ENCODE results near the gene AFTPH. TPM values are rescaled to one million over a fixed set of nuclear protein-coding genes. Genes with fewer than 3 reads are reported as not detected.

Gene AFTPH
- total and polyA plus RNA-seq, 8 donors, result 16.1 to 35.4 (median 19.6) TPM

DNA sequence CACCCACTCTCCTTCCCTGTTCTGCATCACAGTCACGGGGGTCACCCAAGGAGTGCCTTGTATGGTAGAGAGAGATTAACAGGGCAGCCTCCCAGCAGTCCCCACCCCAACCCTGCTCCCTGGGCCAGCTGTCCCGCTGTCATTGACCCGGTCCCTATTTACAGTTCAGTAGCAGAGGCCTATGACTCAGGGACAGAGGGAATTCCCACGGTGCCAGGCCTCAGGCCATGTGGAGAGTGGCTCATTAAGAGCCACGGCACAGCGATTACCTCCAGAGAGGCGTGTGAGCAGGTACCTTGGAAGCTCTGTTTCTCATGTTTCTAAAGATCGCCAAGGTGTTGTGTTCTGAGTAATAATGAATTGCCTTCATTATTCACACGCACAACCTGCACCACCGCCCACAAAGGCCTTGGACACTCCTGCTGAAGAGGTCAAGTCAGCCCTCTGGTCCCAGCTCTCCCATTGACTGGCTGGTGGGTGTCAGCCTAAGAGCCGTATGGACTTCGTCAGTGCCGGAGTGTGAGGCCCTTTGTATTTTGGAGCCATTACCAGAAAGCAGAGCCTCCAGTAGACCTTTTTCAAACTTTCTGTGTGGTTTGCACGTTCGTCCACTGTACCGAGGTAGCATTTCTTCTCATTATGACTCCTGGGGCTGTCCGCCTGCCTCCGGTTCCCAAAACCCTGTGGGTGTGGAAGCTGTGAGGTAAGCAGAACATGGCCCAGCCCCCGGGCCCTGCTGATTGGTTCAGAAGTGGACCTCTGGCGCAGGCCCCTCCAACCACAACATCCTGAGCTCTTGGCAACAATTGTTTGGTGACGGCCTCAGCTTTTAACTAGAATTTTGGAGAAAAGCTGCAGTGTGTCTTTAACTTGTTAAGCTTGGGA is 82.6 kb downstream of the AFTPH start:
- intact Hi-C loops (cut with DNase I), result no loop called here
- Histone ChIP-seq H3K9me3 (no peaks in the 10 kb centered on the region), H3K36me3 (no peaks in the 10 kb centered on the region), H3K27me3 (no peaks in the 10 kb centered on the region), H3K4me1 (peaks cover 0 to 15% (median 7%) of the 10 kb centered on the region in 3 donors), H3K27ac (peak overlapping the region in 2 of 4 donors; percentile 55 to 64), H3K4me3 (no peak overlapping the region)
- ATAC-seq (peak; percentile 72 to 79 (median 76)), FAIRE-seq (no peak), DNase-seq (peak; percentile 65 to 81 (median 72))
- TF ChIP-seq, protein P1, sequence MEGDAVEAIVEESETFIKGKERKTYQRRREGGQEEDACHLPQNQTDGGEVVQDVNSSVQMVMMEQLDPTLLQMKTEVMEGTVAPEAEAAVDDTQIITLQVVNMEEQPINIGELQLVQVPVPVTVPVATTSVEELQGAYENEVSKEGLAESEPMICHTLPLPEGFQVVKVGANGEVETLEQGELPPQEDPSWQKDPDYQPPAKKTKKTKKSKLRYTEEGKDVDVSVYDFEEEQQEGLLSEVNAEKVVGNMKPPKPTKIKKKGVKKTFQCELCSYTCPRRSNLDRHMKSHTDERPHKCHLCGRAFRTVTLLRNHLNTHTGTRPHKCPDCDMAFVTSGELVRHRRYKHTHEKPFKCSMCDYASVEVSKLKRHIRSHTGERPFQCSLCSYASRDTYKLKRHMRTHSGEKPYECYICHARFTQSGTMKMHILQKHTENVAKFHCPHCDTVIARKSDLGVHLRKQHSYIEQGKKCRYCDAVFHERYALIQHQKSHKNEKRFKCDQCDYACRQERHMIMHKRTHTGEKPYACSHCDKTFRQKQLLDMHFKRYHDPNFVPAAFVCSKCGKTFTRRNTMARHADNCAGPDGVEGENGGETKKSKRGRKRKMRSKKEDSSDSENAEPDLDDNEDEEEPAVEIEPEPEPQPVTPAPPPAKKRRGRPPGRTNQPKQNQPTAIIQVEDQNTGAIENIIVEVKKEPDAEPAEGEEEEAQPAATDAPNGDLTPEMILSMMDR (IDR thresholded peaks at IDR 0.05), result no peak
- WGBS, 2 donors, result 71 to 75% methylated on average over 21 of the region's 21 CpGs

DNA sequence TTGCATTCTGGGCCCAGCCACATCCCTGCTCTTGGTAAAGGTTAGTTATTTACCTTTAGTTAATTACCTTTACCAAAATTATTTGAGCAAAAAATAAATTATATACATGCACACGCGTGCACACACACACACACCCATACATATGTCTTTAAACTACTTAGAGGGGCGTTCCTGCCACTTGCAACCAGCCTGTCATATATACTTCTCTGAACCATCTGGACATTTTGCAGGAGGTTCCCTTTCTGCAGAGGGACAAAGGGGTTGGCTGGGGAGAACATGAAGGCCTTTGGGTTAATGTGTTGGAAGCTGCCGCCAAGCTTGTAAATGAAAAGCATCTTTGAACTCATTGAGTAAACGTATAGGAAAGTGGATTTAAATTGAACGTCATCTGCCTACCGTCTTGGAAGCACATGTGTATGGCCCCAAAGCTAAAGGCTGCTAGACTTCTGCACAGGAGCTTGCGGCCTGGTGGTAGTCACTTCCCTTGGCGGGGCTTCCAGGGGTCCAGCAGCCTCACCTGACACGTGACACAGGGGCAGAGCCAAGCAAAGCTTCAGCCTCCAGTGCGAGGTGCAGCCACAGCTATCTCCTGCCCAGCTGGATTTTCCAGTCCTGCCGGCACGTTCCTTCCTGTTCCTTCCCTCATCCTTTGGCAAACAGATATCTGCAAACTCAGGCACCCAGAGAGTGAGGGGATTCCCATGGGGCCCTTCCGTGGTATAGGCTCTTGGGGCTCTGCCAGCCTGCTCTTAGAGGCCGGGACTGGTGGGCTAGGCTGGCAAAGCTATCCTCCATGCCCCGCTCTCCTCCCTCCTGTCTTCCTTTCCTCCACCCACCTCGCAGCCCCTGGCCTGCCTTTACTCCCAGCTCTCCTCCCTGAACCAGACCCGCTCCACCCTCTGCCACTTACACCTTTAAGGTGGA is 83.5 kb downstream of the AFTPH start:
- FAIRE-seq, result no peak
- Histone ChIP-seq H3K27ac (peak overlapping the region in 1 of 4 donors; percentile 64), H3K36me3 (no peaks in the 10 kb centered on the region), H3K4me1 (peaks cover 0 to 15% (median 7%) of the 10 kb centered on the region in 3 donors), H3K27me3 (no peaks in the 10 kb centered on the region), H3K4me3 (no peak overlapping the region), H3K9me3 (no peaks in the 10 kb centered on the region)
- 66% methylated on average over 18 of the region's 18 CpGs for WGBS, 2 donors
- TF ChIP-seq, protein P1 (IDR thresholded peaks at IDR 0.05), result no peak
- ATAC-seq, result peak in 2 of 4 donors; percentile 26 to 27
- intact Hi-C loops (cut with DNase I), result no loop called here
- peak in 4 of 6 donors; percentile 37 to 60 (median 47) for DNase-seq

GRCh38 chr2:64608867-64609226 is 84.7 kb downstream of the AFTPH start:
- DNase-seq, result no peak
- FAIRE-seq, result no peak
- Histone ChIP-seq H3K4me1 (peaks cover 0 to 15% (median 7%) of the 10 kb centered on the region in 3 donors), H3K27ac (peak overlapping the region in 1 of 4 donors; percentile 48), H3K27me3 (no peaks in the 10 kb centered on the region), H3K36me3 (no peaks in the 10 kb centered on the region), H3K9me3 (no peaks in the 10 kb centered on the region), H3K4me3 (peak overlapping the region; percentile 20 to 56 (median 48))
- peak; percentile 1 to 6 (median 6) for ATAC-seq
- TF ChIP-seq, protein P1 (IDR thresholded peaks at IDR 0.05), result no peak
- intact Hi-C loops (cut with DNase I), result no loop called here
- WGBS, 2 donors, result 27 to 40% methylated on average over 11 to 20 of the region's 20 CpGs

DNA sequence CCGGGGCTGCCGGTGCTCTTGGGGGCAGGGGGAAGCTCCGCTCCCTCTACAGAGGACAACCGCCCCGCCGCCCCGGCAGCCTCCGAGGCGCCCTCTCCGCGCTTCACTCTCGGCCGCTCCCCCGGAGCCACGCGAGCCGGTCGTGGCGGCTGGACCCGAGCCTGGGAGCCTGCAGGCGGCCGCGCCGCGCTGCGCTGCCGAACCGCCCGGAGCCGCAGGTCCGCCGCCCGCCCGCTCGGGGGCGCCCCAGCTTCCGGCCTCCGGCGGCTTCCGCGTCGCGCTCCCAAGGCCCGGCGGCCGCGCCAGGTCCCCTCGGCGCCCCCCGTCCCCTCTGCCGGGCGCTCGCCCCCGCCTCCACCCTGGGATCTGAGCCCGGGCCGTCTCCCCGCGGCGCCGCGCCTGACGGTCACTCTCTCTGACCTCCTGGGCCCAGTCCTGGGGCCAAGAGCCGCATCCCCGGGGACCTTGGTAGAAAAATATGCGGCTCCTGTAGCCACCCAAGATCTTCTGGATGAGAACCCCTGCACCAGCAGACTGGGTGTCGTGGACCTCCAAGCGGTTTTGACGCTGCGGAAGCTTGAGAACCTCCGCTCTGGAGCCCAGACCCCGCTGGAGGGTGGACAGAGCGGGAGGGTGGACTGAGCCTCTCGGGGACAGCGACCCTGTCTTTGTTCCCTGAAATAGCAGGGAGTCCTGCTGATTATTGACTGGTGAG is 85.3 kb downstream of the AFTPH start:
- DNase-seq (peak; percentile 58 to 91 (median 76)), ATAC-seq (peak; percentile 73 to 91 (median 82)), FAIRE-seq (no peak)
- H3K36me3 ChIP-seq, result no peaks in the 10 kb centered on the region
- TF ChIP-seq, protein P1 (IDR thresholded peaks at IDR 0.05), result peak in 1 of 4 donors; percentile 16
- H3K9me3 ChIP-seq, result no peaks in the 10 kb centered on the region
- intact Hi-C loops (cut with DNase I), result no loop called here
- peak overlapping the region in 2 of 4 donors; percentile 41 to 77 for H3K27ac ChIP-seq
- peaks cover 0 to 15% (median 7%) of the 10 kb centered on the region in 3 donors for H3K4me1 ChIP-seq
- WGBS, 2 donors, result 4 to 8% methylated on average over 40 to 74 of the region's 74 CpGs
- no peaks in the 10 kb centered on the region for H3K27me3 ChIP-seq
- peak overlapping the region; percentile 40 to 56 (median 50) for H3K4me3 ChIP-seq
